Trophoblast cell (in vitro differentiated cells and primary cell): ENCODE measurements around the gene ABITRAM.

Experiments used
- DNase-seq, 2 donors: peaks; one replicate each; pipeline ENCODE4 v3.0.0-alpha.2; 2016
- H2AFZ ChIP-seq: 2 replicates; pipeline ENCODE4 v1.6.1; 2013; ENCODE audit warnings: low read length, moderate library complexity, mild to moderate bottlenecking; ENCODE audit not compliant: insufficient read depth, poor library complexity
- H2AK5ac ChIP-seq: 2 replicates; pipeline ENCODE4 v1.6.1; 2013; ENCODE audit warnings: mild to moderate bottlenecking, low read length
- H2BK120ac ChIP-seq: 2 replicates; pipeline ENCODE4 v1.6.1; 2013; ENCODE audit warnings: low read length, mild to moderate bottlenecking, moderate library complexity; ENCODE audit not compliant: insufficient read depth, poor library complexity
- H2BK12ac ChIP-seq: 2 replicates; pipeline ENCODE4 v1.6.1; 2013; ENCODE audit warnings: mild to moderate bottlenecking, low read length, moderate library complexity
- H2BK5ac ChIP-seq: 2 replicates; pipeline ENCODE4 v1.6.1; 2013; ENCODE audit warnings: low read length, low read depth, moderate library complexity, mild to moderate bottlenecking; ENCODE audit not compliant: poor library complexity
- H3K14ac ChIP-seq: 2 replicates; pipeline ENCODE4 v1.6.1; 2013; ENCODE audit warnings: mild to moderate bottlenecking, low read length
- H3K18ac ChIP-seq: 2 replicates; pipeline ENCODE4 v1.6.1; 2013; ENCODE audit warnings: mild to moderate bottlenecking, low read length
- H3K23ac ChIP-seq: 2 replicates; pipeline ENCODE4 v1.6.1; 2013; ENCODE audit warnings: low read length
- H3K27ac ChIP-seq: 2 replicates; pipeline ENCODE4 v1.5.1; 2013; ENCODE audit warnings: low read depth, mild to moderate bottlenecking, inconsistent platforms, low read length, moderate library complexity
- H3K27me3 ChIP-seq: 2 replicates; pipeline ENCODE4 v1.6.1; 2013; ENCODE audit warnings: inconsistent platforms, mild to moderate bottlenecking, low read length, moderate library complexity; ENCODE audit not compliant: insufficient read depth
- H3K36me3 ChIP-seq, 2 experiments: 1 replicate in 1 of 2; 2 replicates in 1 of 2; pipeline ENCODE4 v1.6.1; 2013; ENCODE audit warnings: low read length in 2 of 2, mild to moderate bottlenecking in 2 of 2, moderate library complexity in 1 of 2; ENCODE audit not compliant: insufficient read depth in 2 of 2, control insufficient read depth in 1 of 2
- H3K4ac ChIP-seq: 2 replicates; pipeline ENCODE4 v1.6.1; 2013; ENCODE audit warnings: low read depth, mild to moderate bottlenecking, low read length, moderate library complexity
- H3K4me1 ChIP-seq, 2 experiments: 1 replicate in 1 of 2; 2 replicates in 1 of 2; pipeline ENCODE4 v1.6.1; 2013; ENCODE audit warnings: low read length in 2 of 2, mild to moderate bottlenecking in 2 of 2, moderate library complexity in 1 of 2; ENCODE audit not compliant: insufficient read depth in 2 of 2, control insufficient read depth in 1 of 2
- H3K4me2 ChIP-seq: 2 replicates; pipeline ENCODE4 v1.6.1; 2013; ENCODE audit warnings: inconsistent platforms, mild to moderate bottlenecking, low read length, moderate library complexity
- H3K4me3 ChIP-seq: 2 replicates; pipeline ENCODE4 v1.5.1; 2013; ENCODE audit warnings: mild to moderate bottlenecking, low read depth, low read length, inconsistent platforms
- H3K79me1 ChIP-seq: one replicate; pipeline ENCODE4 v1.6.1; 2013; ENCODE audit warnings: low read length
- H3K79me2 ChIP-seq: 2 replicates; pipeline ENCODE4 v1.6.1; 2013; ENCODE audit warnings: low read length, mild to moderate bottlenecking; ENCODE audit not compliant: control insufficient read depth, insufficient read depth, poor library complexity
- H3K9ac ChIP-seq: 2 replicates; pipeline ENCODE4 v1.6.1; 2013; ENCODE audit warnings: mild to moderate bottlenecking, low read length
- H3K9me3 ChIP-seq: 2 replicates; pipeline ENCODE4 v1.6.1; 2013; ENCODE audit warnings: low read depth, mild to moderate bottlenecking, control low read depth, inconsistent platforms, low read length; ENCODE audit not compliant: insufficient read depth
- H4K12ac ChIP-seq: 2 replicates; pipeline ENCODE4 v1.6.1; 2013; ENCODE audit warnings: low read depth, mild to moderate bottlenecking, low read length, moderate library complexity
- H4K8ac ChIP-seq: 2 replicates; pipeline ENCODE4 v1.6.1; 2013; ENCODE audit warnings: low read depth, mild to moderate bottlenecking, low read length, moderate library complexity
- H4K91ac ChIP-seq: one replicate; pipeline ENCODE4 v1.6.1; 2013; ENCODE audit warnings: low read depth, mild to moderate bottlenecking, low read length, moderate library complexity
- WGBS: extraction: QIAGEN DNeasy Blood & Tissue Kit; methylation state at CpG from one replicate; pipeline ENCODE4 v1.1.7; 2013; ENCODE audit warnings: missing lambda C conversion rate; ENCODE audit not compliant: insufficient read length, insufficient coverage; ENCODE audit errors: extremely low coverage; 5-methylcytosine and 5-hydroxymethylcytosine counted together

The ABITRAM gene

GRCh38 chr9:108956022-108956630, 21.9 kb downstream of the ABITRAM start:
- H4K8ac ChIP-seq, result no peak overlapping the region
- no peak overlapping the region for H4K12ac ChIP-seq
- no peak overlapping the region for H2BK5ac ChIP-seq
- peak overlapping the region; percentile 40 for H3K9ac ChIP-seq
- H3K79me1 ChIP-seq, result no peaks in the 10 kb centered on the region
- no peaks in the 10 kb centered on the region for H3K4me1 ChIP-seq
- no peak overlapping the region for H3K18ac ChIP-seq
- H3K79me2 ChIP-seq, result no peaks in the 10 kb centered on the region
- no peak overlapping the region for H3K4me2 ChIP-seq
- H2BK120ac ChIP-seq, result no peak overlapping the region
- H2AFZ ChIP-seq, result no peak overlapping the region
- no peaks in the 10 kb centered on the region for H3K27me3 ChIP-seq
- no peak overlapping the region for H3K14ac ChIP-seq
- no peak overlapping the region for H3K4ac ChIP-seq
- H2BK12ac ChIP-seq, result no peak overlapping the region
- H2AK5ac ChIP-seq, result no peak overlapping the region
- no CpG with 5 or more reads among the region's 4 CpGs for WGBS
- H3K9me3 ChIP-seq, result no peaks in the 10 kb centered on the region
- no peak for DNase-seq
- no peak overlapping the region for H3K27ac ChIP-seq
- H3K4me3 ChIP-seq, result no peak overlapping the region
- no peak overlapping the region for H3K23ac ChIP-seq
- no peak overlapping the region for H4K91ac ChIP-seq
- H3K36me3 ChIP-seq, result no peaks in the 10 kb centered on the region

- Histone ChIP-seq H3K23ac (no peak overlapping the region), H3K27ac (no peak overlapping the region), H4K8ac (no peak overlapping the region), H3K4ac (no peak overlapping the region), H3K4me1 (no peaks in the 10 kb centered on the region), H3K36me3 (no peaks in the 10 kb centered on the region), H3K4me3 (no peak overlapping the region), H3K9ac (no peak overlapping the region), H2BK12ac (no peak overlapping the region), H2AFZ (no peak overlapping the region), H3K4me2 (no peak overlapping the region), H4K91ac (no peak overlapping the region), H3K79me2 (no peaks in the 10 kb centered on the region), H2AK5ac (no peak overlapping the region), H4K12ac (no peak overlapping the region), H2BK5ac (no peak overlapping the region), H3K14ac (no peak overlapping the region), H2BK120ac (no peak overlapping the region), H3K18ac (no peak overlapping the region), H3K27me3 (no peaks in the 10 kb centered on the region), H3K9me3 (no peaks in the 10 kb centered on the region), H3K79me1 (no peaks in the 10 kb centered on the region)
- DNase-seq, result no peak
These were observed 22.4 kb downstream of the ABITRAM start for GRCh38 chr9:108956631-108957026.

- H3K79me2 ChIP-seq, result no peaks in the 10 kb centered on the region
- H3K36me3 ChIP-seq, result peaks cover 0 to 2% of the 10 kb centered on the region in 2 experiments
- no peak overlapping the region for H3K4me2 ChIP-seq
- H3K79me1 ChIP-seq, result no peaks in the 10 kb centered on the region
- no peak overlapping the region for H3K18ac ChIP-seq
- H3K14ac ChIP-seq, result no peak overlapping the region
- no peak overlapping the region for H3K27ac ChIP-seq
- no peak overlapping the region for H3K4ac ChIP-seq
- no peak for DNase-seq
- no peaks in the 10 kb centered on the region for H3K27me3 ChIP-seq
- H3K23ac ChIP-seq, result no peak overlapping the region
- H4K12ac ChIP-seq, result no peak overlapping the region
- H2AK5ac ChIP-seq, result no peak overlapping the region
- no peaks in the 10 kb centered on the region for H3K9me3 ChIP-seq
- H2AFZ ChIP-seq, result no peak overlapping the region
- no peak overlapping the region for H3K9ac ChIP-seq
- peaks cover 0 to 2% of the 10 kb centered on the region in 2 experiments for H3K4me1 ChIP-seq
- no peak overlapping the region for H2BK5ac ChIP-seq
- H4K8ac ChIP-seq, result no peak overlapping the region
- H2BK120ac ChIP-seq, result no peak overlapping the region
- no peak overlapping the region for H3K4me3 ChIP-seq
- H2BK12ac ChIP-seq, result no peak overlapping the region
- WGBS, result no CpG with 5 or more reads among the region's 6 CpGs
- no peak overlapping the region for H4K91ac ChIP-seq
These were observed 26.1 kb downstream of the ABITRAM start for GRCh38 chr9:108960331-108960730.

- H3K9me3 ChIP-seq, result no peaks in the 10 kb centered on the region
- H2AFZ ChIP-seq, result no peak overlapping the region
- H3K4me1 ChIP-seq, result peaks cover 0 to 2% of the 10 kb centered on the region in 2 experiments
- no peaks in the 10 kb centered on the region for H3K79me1 ChIP-seq
- H3K4ac ChIP-seq, result no peak overlapping the region
- no peak overlapping the region for H3K23ac ChIP-seq
- H2BK120ac ChIP-seq, result no peak overlapping the region
- H3K18ac ChIP-seq, result no peak overlapping the region
- no peaks in the 10 kb centered on the region for H3K27me3 ChIP-seq
- no peaks in the 10 kb centered on the region for H3K79me2 ChIP-seq
- no peak overlapping the region for H2BK5ac ChIP-seq
- H3K36me3 ChIP-seq, result peaks cover 0 to 2% of the 10 kb centered on the region in 2 experiments
- H2BK12ac ChIP-seq, result no peak overlapping the region
- H3K14ac ChIP-seq, result no peak overlapping the region
- H3K9ac ChIP-seq, result no peak overlapping the region
- no peak overlapping the region for H4K91ac ChIP-seq
- no peak overlapping the region for H3K4me2 ChIP-seq
- no peak overlapping the region for H4K12ac ChIP-seq
- no peak overlapping the region for H2AK5ac ChIP-seq
- DNase-seq, result no peak
- no peak overlapping the region for H3K4me3 ChIP-seq
- no CpG with 5 or more reads among the region's 2 CpGs for WGBS
- H4K8ac ChIP-seq, result no peak overlapping the region
- H3K27ac ChIP-seq, result no peak overlapping the region
These were observed 27.0 kb downstream of the ABITRAM start for GRCh38 chr9:108961151-108961550.
